Suprapubic skin (tissue), 4 donors: ENCODE results near the gene ARHGAP22.

Source experiments
- EP300 ChIP-seq: sonication (generic); formaldehyde crosslinking; IDR thresholded peaks from one replicate; pipeline ENCODE4 v1.6.1; 2017; ENCODE audit warnings: antibody characterized with exemption
- POLR2A ChIP-seq, 2 donors: fragments of 450-650 bp; IDR thresholded peaks; one replicate each; pipeline ENCODE4 v1.6.1; 2017; ENCODE audit warnings: antibody characterized with exemption in 2 of 2, mild to moderate bottlenecking in 2 of 2, moderate library complexity in 2 of 2
- POLR2AphosphoS5 ChIP-seq, 3 donors: sonication (generic); formaldehyde crosslinking; IDR thresholded peaks; one replicate each; pipeline ENCODE4 v1.6.1; 2017; ENCODE audit warnings: antibody characterized with exemption in 3 of 3
- TF ChIP-seq, protein P1 (sequence below), 2 donors: fragments of 200-600 bp in 1 of 2; fragments of 450-650 bp in 1 of 2; sonication (generic) in 1 of 2; IDR thresholded peaks; one replicate each; pipeline ENCODE4 v1.5.1; 2016 to 2019; ENCODE audit warnings: antibody characterized with exemption in 2 of 2, mild to moderate bottlenecking in 1 of 2, moderate library complexity in 1 of 2

DNA sequence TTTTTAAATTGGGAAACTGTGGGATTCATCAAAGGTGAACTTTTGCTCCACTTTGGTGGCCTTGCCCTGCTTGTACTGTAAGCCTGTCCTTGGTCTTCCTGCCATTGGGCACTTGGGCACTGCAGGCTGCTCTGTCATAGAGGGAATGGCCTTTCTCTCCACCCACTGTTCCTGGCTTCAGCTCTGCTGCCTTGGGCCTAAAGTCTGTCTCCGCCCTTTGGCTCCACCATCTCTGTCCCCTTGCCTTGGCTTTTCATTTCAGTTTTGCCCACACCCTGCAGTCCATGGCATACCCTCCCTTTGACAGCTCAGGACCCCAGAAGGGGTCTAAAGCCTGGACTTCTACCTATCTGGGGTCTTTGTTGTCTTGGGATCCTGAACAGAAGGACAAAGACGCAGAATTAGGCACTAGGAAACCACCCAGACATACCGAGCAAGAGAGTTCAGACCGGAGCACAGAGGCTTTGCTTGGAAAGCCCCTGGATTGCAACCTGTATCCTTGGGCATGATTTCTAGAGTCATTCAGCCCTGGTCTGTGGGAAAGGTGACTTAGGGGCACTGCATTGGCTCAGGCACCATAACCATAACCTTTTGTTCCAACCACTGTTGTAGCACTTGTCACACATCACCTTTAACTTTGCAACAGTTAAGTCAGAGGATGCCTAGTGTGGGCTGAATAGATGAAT is 5.2 kb upstream of the ARHGAP22 start:
- TF ChIP-seq, protein P1, sequence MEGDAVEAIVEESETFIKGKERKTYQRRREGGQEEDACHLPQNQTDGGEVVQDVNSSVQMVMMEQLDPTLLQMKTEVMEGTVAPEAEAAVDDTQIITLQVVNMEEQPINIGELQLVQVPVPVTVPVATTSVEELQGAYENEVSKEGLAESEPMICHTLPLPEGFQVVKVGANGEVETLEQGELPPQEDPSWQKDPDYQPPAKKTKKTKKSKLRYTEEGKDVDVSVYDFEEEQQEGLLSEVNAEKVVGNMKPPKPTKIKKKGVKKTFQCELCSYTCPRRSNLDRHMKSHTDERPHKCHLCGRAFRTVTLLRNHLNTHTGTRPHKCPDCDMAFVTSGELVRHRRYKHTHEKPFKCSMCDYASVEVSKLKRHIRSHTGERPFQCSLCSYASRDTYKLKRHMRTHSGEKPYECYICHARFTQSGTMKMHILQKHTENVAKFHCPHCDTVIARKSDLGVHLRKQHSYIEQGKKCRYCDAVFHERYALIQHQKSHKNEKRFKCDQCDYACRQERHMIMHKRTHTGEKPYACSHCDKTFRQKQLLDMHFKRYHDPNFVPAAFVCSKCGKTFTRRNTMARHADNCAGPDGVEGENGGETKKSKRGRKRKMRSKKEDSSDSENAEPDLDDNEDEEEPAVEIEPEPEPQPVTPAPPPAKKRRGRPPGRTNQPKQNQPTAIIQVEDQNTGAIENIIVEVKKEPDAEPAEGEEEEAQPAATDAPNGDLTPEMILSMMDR (IDR thresholded peaks at IDR 0.05) = no peak
- no peak for TF ChIP-seq POLR2AphosphoS5 (IDR thresholded peaks at IDR 0.05)
- TF ChIP-seq EP300 = no peak
- no peak for TF ChIP-seq POLR2A (IDR thresholded peaks at IDR 0.05)
